HG03039 (cell line): Measurements from ENCODE around the gene ARL4D.
"Not testable (repeated sequence)": the region's sequence is repeated elsewhere in the genome, so short reads cannot be mapped to it uniquely, and the experiment has no call there.

Experiments used
- ATAC-seq: cut with Tn5 transposase; IDR thresholded peaks from one replicate; pipeline ENCODE4 v1.9.1; 2021; ENCODE audit warnings: mild to moderate bottlenecking, moderate library complexity; ENCODE audit not compliant: unreplicated experiment

The ARL4D gene

DNA sequence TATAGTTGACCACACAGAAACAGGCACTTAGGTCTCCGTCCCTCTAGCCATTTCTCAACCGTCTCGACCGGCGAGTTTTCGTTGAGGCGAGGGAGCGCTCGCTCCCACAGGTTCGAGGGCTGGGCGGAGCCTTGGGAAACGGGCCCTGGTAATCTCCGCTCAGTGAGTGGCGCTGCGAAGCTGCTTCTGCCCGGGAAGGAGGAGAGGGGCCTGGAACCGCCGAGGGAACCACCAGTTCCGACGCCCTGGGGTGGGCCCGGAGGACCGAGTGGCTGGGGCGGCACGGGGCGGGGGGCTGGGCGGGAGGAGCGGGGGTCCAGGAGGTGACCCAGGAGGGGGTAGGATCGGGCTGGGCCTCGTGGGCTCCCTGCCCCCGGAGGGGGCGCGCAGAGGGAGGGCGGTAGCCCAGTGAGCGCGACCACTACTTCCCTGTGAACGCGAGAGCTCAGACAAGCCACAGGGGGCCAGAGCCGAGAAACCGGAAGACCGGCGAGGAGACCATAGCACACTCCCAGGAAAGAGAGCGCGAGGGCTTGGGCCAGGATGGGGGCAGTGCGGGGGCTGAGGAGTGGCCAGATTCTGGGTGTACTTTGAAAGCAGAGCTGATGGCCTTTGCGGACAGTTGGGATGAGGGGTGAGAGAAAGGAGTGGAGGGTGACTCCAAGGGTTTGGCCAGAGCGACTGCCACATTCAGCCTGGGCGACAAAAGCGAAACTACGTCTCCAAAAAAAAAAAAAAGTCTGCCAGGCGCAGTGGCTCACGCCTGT lies 29.9 kb upstream of the ARL4D start:
- ATAC-seq: no peak

DNA sequence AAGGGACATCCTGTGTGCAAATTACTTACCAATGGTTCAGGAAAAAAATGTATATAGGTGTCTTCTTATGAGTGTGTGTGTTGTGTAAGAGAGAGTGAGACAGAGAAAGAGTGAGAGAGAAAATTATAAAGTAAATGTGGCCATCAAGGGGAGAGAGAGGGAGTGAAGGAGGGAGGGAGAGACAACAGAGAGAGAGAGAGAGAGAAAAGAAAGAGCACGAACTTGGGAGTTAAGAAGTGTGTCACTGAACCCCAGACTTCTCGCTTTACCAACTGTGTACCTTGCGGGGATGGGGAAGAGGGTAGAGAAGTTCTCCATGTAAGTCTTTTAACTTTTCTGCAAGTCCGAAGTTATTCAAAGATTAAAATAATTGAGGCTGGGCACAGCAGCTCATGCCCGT lies 28.8 kb upstream of the ARL4D start:
- no peak for ATAC-seq

DNA sequence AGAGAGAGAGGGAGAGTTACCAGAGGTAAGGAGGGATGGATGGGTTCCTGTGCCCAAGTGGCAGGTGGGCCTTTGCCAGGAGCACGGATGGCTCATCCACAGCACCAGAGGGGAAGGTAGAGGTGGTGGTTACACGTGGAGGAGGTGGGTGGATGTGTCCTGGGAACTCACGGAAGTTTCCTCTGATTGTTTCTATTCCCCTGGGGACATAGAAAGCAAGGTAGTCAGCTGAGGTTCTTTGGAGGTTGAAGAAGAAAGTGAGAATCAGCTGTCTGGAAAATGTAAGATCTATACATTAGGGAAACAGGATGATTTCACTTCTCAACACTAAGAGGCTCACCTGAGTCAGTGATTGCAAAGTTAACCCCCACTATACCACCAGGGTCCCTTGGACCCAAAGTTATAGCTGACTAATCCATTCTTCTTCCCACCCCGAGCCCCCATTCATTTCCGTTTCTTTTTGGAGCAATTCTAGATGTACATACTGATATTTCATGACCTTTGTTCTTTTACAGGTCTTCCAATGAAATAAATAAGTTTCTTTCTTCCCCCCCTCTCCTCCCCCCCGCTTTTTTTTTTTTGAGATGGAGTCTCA lies 27.5 kb upstream of the ARL4D start:
- no peak for ATAC-seq

DNA sequence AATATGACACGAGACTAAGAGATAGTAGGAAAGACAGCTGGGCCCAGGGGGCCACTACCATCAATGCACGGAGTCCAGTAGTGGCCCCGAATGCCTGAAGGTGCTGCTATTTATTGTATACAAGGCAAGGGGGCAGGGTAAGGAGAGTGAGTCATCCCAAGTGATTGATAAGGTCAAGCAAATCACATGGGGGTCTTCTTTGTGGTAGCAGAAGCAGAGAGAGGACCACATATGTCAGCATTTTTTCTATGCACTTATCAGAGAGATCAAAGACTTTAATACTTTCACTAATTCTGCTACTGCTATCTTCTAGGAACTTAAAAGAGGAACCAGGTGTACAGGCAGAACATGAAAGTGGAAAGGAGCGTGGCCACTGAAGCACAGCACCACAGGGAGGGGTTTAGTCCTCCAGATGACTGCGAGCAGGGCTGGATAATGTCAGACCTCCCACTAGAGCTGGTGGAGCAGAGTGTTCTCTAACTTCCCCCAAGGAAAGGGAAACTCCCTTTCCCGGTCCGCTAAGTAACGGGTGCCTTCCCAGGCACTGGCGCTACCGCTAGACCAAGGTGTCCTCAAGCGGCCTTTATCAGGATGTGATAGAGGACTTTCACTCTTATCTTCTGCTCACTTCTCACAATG lies 26.4 kb upstream of the ARL4D start:
- no peak for ATAC-seq

DNA sequence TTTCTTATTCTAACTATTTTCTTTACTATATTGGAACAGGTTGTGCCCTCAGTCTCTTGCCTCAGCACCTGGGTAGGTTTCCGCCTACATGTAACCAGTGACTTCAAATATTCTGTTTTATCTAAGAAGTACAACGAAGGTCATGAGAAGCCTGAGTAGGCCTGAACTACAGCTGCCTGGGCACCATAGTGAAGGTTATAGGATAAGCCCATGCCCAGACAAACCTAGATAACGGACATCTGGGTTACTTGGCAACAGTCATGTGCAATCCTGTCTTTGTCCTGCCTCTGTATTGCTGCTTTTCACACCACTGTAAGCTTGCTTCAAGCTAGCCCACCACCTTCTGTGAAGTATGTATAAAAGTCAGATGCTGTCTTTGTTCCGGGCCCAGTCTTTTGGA lies 25.4 kb upstream of the ARL4D start:
- ATAC-seq: no peak

DNA sequence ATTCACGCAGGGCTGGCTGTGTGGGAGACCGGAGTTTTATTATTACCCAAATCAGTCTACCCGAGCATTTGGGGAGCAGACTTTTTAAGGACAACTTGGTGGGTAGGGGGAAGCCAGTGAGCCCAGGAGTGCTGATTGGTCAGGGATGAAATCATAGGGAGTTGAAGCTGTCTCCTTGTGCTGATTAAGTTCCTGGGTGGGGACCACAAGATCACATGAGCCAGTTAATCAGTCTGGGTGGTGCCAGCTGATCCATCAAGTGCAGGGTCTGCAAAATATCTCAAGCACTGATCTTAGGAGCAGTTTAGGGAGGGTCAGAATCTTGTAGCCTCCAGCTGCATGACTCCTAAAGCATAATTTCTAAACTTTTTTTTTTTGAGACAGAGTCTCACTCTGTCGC lies 22.9 kb upstream of the ARL4D start:
- not testable (repeated sequence) for ATAC-seq

DNA sequence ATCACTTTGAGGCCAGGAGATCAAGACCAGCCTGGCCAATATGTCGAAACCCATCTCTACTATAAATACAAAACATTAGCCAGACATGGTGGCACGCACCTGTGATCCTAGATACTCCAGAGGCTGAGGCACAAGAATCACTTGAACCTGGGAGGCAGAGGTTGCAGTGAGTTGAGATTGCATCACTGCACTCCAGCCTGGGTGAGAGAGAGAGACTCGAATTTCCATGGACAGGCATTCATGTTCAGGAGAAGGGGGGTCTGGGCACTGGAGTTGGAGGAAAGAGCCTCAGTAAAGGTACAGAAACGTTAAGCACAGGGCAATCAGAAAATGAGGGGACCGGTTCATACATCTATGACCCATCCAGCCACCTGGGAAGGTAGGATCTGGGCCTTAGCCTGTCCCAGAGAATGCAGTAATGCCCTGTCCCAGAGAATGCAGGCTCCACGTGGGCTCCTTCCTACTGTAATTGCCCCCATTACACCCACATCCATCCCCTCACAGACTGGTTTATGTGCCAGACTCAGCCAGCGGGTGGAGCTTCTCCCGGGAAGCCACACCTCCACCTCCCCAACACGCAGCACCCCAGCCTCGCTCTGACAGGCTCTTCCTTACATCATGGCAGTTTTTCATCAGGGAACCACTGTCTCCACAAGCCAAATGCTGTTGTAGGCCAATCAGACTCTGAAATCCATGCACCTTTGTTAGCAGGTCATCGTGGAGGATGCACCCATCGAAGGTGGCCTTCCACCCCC lies 21.6 kb upstream of the ARL4D start:
- no peak for ATAC-seq

DNA sequence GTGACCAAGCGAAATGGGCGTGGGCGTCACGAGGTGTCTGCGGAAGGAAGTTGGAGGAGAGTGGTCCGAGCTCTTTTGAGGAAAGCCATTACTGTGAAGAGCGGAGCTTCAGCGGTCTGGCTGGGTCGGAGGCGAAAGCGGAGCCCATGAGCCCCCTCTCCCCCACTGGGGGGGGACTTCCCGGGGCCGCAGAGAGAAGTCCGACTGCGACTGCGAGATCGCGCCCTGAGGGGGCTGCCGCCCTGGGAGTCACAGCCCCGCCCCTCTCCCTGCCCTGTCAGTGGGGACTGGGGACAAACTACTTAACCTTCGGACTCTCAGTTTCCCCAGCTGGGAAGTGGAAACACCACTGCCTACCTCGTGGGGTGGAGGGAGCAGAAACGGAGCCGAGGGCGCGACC lies 20.0 kb upstream of the ARL4D start:
- no peak for ATAC-seq

DNA sequence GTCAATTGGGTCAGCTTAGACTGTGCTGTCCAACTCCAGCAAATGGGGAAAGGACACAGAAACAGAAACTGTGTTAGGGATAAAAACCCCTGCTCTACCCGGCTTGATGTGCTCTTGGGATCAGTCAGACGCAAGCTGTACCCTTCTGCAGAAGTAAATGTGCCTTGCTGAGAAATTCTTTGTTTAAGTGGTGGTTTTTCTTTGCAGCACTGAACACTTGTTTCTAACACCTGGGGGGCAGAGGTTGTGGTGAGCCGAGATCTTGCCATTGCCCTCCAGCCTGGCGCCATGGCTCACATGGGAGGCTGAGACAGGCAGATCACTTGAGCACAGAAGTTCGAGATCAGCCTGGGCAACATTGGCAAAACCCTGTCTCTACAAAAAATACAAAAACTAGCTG lies 18.5 kb upstream of the ARL4D start:
- no peak for ATAC-seq

DNA sequence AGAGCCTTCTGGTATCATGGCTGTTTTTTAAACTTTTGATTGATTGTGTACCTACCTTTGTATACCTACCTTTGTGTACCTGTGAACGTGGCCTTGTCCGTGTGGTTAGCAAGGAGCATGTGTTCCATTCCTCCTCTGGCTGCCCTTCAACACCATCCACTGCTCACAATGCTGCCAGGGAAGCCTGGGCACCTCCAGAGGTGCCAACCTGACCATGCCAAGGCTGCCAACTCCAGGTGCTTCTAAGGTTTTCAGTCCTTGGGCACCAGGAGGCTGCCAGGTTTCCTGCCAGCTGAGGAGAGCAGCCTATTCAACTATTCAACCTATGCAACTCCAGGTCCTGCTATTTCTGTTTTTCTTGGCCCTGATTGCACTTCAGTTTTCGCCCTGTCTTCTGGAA lies 17.6 kb upstream of the ARL4D start:
- ATAC-seq: no peak

DNA sequence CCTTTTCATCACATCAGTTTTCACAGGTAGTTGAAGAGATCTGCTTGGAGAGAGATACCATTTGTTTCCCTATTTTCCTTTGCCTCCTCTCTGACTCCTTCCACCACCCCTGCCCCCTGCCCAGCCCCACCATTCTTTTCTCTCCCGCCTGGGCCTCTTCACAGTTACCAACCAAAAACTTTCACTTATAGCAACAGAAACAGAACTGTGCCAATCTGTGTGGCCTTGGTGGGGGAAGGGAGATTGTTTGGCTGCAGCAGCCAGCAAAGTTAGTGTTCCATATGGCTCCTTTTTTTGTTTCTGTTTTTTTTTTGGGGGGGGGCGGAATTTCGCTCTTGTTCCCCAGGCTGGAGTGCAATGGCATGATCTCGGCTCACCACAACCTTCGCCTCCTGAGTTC lies 17.2 kb upstream of the ARL4D start:
- ATAC-seq: no peak

DNA sequence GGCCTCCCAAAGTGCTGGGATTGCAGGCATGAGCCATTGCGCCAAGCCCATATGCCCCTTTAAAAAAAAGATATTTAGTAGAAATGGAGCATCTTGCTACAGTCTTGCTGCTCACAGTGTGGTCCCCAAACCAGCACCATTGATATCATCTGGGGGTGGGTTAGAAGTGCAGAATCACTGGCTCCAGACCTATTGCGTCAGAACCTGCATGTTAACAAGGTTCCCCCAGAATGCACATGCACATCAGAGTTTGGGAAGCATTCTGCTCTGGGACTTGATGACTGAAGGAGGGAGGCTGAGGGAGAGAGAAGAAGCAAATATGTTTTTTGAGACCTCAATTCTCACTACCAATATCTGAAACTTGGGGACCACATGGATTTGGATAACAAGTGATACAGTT lies 16.0 kb upstream of the ARL4D start:
- no peak for ATAC-seq

DNA sequence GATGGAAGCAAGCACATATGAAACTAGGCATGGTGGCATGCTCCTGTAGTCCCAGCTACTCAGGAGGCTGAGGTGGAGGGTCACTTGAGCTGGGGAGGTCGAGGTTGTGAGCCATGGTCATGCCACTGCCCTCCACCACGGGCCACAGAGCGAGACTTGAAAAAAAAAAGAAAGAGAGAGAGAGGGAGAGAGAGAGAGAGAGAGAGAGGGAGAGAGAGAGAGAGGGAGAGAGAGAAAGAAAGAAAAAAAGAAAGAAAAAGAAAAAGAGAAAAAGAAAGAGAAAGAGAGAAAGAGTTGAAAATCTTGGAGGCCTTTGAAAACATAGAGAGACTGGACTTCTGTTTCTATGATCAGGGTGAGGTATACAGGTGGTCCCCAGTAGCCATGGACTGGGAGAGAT lies 15.4 kb upstream of the ARL4D start:
- ATAC-seq: no peak

DNA sequence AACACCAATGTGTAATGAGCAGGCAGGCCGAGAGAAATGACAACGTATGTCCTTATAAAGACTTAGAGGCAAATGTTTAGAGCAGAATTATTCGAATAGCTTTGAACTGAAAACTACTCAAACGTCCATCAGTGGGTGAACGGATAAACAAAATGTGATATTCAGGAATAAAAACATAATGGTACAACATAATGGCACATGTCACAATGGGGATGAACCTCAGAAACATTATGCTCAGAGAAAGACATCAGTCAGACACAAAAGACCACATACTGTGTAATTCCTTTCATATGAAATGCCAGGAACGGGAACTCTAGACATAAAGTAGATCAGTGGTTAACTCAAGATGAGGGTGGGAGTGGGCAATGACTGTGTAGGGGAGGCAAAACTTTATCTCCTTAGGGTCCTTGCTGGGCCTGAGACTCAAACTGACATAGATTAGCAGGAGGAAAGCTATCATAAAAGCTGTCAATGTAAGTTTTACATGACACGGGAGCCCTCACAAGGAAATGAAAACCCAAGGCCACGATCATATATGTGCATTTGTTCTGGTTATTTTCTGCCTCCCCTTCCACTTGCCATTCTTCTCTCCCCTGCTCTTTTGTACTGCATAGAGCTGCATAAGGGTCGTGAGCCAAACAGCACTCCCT lies 14.8 kb upstream of the ARL4D start:
- no peak for ATAC-seq

DNA sequence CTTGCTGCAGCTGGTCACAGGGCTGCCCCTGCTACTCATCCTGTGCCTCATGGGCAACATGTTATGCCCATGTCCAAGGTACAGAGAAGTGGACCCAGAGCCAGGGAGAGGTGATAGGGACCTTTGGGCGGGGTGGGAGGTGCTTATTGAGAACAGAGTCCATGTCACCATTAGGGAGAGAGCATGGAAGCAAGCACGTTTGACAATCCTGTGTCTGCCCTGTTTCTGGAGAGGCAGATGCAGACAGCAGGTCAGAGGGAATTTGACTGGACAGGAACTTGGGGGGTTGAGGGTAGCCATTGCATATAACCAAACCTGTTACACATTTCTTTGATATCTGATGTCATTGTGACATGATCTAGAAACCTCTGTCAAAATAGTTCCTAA lies 14.3 kb upstream of the ARL4D start:
- ATAC-seq: no peak

DNA sequence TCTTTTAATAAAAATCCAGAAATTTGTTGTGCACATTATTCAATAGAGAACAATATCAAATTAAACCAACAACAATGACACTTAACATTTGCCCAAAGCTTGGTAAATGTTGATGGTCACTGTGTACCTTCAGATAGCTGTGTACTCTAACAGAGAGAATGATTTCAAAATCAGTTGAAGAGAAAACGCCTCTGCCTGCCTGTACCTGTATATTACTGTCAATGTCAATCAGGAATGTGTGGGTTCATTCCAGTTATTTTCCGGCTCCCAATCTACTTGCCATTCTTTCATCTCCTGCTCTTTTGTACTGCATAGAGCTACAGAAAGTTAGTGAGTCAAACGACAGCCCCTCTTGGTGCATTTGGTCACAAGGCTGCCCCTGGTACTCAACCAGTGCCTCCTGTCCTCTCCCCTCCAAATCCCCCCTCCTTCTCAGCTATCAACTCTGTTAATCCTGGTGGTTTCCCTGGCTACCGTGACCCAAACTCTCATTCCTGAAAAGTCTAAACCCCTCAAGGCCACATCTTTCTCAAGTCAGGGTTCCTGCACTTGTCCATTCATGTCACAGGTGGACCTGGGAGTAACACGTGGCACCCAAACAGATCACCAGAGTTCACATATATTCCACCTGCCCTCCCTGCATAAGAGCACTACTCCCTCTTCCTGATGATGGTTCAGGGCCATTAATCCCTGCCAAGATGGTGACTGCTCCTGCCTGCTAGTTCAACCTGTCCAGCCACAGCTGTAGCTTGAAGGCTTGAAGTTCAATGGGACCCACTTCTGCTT lies 13.6 kb upstream of the ARL4D start:
- no peak for ATAC-seq

DNA sequence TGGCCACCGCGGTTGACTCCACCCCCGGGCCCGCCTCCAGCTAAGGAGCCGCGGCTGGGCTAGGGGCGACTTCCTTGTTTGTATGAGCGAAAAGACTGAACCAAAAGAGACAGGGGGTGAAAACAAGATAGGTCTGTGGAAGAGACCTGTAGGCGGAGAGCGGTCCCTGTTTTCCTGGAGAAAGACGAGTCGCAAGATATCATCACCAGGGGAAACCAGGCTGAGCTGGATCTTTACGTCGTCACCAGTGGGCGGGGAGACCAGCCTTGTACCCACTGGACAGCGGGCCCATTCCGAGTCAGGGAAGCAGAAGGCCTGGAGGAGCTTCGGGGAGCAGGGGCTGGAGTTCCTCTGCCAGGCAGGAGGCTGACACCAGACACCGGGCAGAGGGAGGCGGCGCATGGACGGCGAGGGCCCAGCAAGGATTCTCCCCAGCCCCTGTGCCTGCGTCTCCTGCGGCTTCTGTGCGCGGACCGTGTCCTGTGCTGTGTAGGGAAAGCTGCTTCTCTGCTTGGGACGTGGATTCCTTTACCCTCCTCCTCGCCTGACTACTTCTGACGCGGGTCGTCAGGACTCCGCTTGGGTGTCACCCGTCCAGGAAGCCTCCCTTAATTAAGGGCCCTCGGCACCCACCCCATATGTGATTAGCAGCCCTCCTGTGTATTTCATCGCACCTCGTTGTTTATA lies 10.3 kb upstream of the ARL4D start:
- peak; percentile 70 for ATAC-seq

DNA sequence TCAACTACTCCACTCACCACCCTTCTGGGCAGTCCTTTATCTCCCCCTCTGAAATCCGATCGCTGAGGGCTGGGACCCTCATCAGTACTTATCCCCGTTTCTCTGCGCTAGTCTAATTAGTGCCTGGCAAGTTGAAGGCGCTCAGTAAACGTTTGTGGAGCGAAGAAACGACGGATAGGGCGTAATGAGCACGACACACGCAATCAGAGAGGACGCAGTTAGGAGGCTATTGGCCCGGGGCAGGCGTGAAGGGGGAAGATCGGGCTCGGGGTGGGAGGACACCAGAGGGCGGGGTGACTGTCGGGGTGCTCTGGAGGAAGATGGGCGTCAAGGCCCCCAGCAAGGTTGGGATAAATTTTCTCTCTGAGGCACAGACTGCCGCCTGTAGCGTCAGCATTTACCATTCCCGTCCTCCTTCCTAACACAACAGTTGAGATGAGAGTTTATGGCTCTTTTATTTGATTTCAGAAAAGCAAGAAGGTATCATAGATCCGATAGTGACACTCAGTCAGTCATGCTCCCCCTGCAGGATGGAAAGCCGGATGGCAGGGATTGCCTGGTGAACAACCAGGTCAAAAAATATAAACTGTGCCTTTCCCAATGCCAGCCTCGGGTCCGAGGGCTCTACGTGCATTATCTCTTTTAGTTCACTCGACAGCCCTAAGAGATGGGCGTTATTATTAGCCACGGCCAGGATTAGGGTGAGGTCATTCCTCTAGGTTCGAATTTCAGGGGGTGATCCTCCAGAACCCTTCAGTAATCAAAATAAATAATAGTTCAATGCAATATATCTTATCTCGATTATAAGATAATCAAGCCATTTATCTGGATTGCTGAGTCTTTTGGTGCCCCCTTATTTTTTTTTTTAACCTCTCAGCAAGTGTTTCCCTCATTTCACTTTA lies 9.5 kb upstream of the ARL4D start:
- ATAC-seq: no peak

DNA sequence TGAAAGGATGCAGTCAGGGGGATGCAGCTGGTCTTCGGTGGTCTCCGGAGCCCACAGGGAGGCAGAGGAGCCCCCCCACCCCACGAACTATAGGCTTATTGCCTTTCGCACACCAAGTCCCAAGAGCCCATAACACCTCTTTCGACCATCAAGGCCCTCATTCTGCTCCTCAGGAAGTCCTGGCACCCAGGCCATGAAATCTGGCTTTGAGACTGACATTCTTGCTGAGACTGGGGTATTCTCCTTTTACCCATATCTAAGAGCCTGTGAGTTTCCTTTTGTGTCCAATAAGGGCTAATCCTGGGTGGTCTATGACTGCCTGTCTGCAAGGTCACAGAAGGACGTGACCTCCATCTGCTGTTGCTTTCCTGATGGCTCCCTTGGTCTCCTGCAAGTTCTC lies 6.4 kb upstream of the ARL4D start:
- no peak for ATAC-seq
